Esophagus muscularis mucosa (tissue), 4 donors: ENCODE results near the gene HLA-DOB. TPM values are rescaled to one million over a fixed set of nuclear protein-coding genes. Genes with fewer than 3 reads are reported as not detected.
"Not testable (repeated sequence)": the region's sequence is repeated elsewhere in the genome, so short reads cannot be mapped to it uniquely, and the experiment has no call there.

Experiments used
- DNase-seq: peaks from one replicate; pipeline ENCODE4 v3.0.0-alpha.2; 2017; ENCODE audit errors: extremely low spot score
- H3K27ac ChIP-seq, 4 donors: fragments of 200-600 bp; sonication (generic); replicated peaks in 1 of 4; 1 replicate in 3 of 4; 2 replicates in 1 of 4; pipeline ENCODE4 v1.5.1; 2016 to 2019; ENCODE audit warnings: mild to moderate bottlenecking in 1 of 4
- H3K27me3 ChIP-seq, 4 donors: fragments of 200-600 bp; sonication (generic); one replicate each; pipeline versions ENCODE4 v1.5.1 to v1.6.0; 2016 to 2019
- H3K36me3 ChIP-seq, 4 donors: fragments of 200-600 bp; sonication (generic); one replicate each; pipeline ENCODE4 v1.5.1; 2016 to 2019
- H3K4me1 ChIP-seq, 4 donors: fragments of 200-600 bp; sonication (generic); one replicate each; pipeline ENCODE4 v1.5.1; 2016 to 2019
- H3K4me3 ChIP-seq, 4 donors: fragments of 200-600 bp; sonication (generic); 1 replicate in 2 of 4; 2 replicates in 2 of 4; pipeline ENCODE4 v1.5.1; 2016 to 2019; ENCODE audit warnings: mild to moderate bottlenecking in 4 of 4, moderate library complexity in 1 of 4
- H3K9me3 ChIP-seq, 4 donors: fragments of 200-600 bp; sonication (generic); 1 replicate in 3 of 4; 2 replicates in 1 of 4; pipeline ENCODE4 v1.5.1; 2016 to 2019
- CTCF ChIP-seq, 3 experiments: fragments of 200-600 bp in 2 of 3; fragments of 450-650 bp in 1 of 3; sonication (generic) in 2 of 3; IDR thresholded peaks; one replicate each; pipeline ENCODE4 v1.5.1; 2017 to 2019; ENCODE audit warnings: antibody characterized with exemption in 3 of 3, mild to moderate bottlenecking in 2 of 3, moderate library complexity in 1 of 3
- EP300 ChIP-seq: sonication (generic); formaldehyde crosslinking; IDR thresholded peaks from one replicate; pipeline ENCODE4 v1.6.1; 2017; ENCODE audit warnings: antibody characterized with exemption
- POLR2A ChIP-seq: fragments of 450-650 bp; IDR thresholded peaks from one replicate; pipeline ENCODE4 v1.6.1; 2017; ENCODE audit warnings: antibody characterized with exemption, moderate library complexity, mild to moderate bottlenecking, low read depth
- POLR2AphosphoS5 ChIP-seq, 2 donors: sonication (generic); formaldehyde crosslinking; IDR thresholded peaks; one replicate each; pipeline ENCODE4 v1.6.1; 2017; ENCODE audit warnings: antibody characterized with exemption in 2 of 2
- WGBS: methylation state at CpG from one replicate; pipeline ENCODE4 v1.1.5; 2018; 5-methylcytosine and 5-hydroxymethylcytosine counted together
- intact Hi-C: fragments of 100-400 bp; cut with DNase I; formaldehyde crosslinking; loops from one replicate; pipeline ENCODE4 v1.15.1; 2023
- total RNA-seq, 4 donors: library from RNA; depleted of rRNA; stranded (reverse); fragments of >200 nt; gene quantifications; one replicate each; pipeline versions ENCODE4 v1.1.0 to v1.2.1, GENCODE V29; 2016

Gene HLA-DOB
- total RNA-seq, 4 donors from 2014 or later: 0.19 to 0.33 (median 0.29) TPM; not detected in 1

- peak; percentile 72 for DNase-seq
- Histone ChIP-seq H3K4me1 (no peaks in the 10 kb centered on the region), H3K27me3 (peaks cover 0 to 19% (median 0%) of the 10 kb centered on the region in 4 donors), H3K4me3 (no peak overlapping the region), H3K9me3 (no peaks in the 10 kb centered on the region), H3K27ac (no peak overlapping the region), H3K36me3 (no peaks in the 10 kb centered on the region)
- TF ChIP-seq POLR2AphosphoS5 (IDR thresholded peaks at IDR 0.05) (no peak), CTCF (IDR thresholded peaks at IDR 0.05) (no peak), EP300 (no peak)
- WGBS: 88% methylated on average over 2 of the region's 2 CpGs
- intact Hi-C loops: no loop called here
Observed at GRCh38 chr6:32814145-32814544, 2.7 kb downstream of the HLA-DOB start.

- Histone ChIP-seq H3K36me3 (no peaks in the 10 kb centered on the region), H3K4me3 (no peak overlapping the region), H3K27ac (no peak overlapping the region), H3K27me3 (peaks cover 0 to 25% (median 0%) of the 10 kb centered on the region in 4 donors), H3K4me1 (no peaks in the 10 kb centered on the region), H3K9me3 (no peaks in the 10 kb centered on the region)
- 51% methylated on average over 1 of the region's 1 CpG for WGBS
- no peak for DNase-seq
- TF ChIP-seq CTCF (IDR thresholded peaks at IDR 0.05) (no peak), EP300 (no peak), POLR2A (no peak), POLR2AphosphoS5 (IDR thresholded peaks at IDR 0.05) (no peak)
- intact Hi-C loops: no loop called here
Observed at GRCh38 chr6:32809171-32809570, 7.6 kb downstream of the HLA-DOB start.

- WGBS: 80% methylated on average over 3 of the region's 5 CpGs
Observed at GRCh38 chr6:32807020-32807580, 9.7 kb downstream of the HLA-DOB start.

GRCh38 chr6:32805404-32805803 lies 11.4 kb downstream of the HLA-DOB start:
- H3K36me3 ChIP-seq, H3K27ac ChIP-seq, H3K4me3 ChIP-seq, DNase-seq, H3K9me3 ChIP-seq, H3K4me1 ChIP-seq, intact Hi-C loops: not testable (repeated sequence)
- peaks cover 0 to 32% (median 0%) of the 10 kb centered on the region in 4 donors for H3K27me3 ChIP-seq

More at GRCh38 chr6:32807020-32807580, 9.7 kb downstream of the HLA-DOB start:
- Histone ChIP-seq H3K27ac (no peak overlapping the region), H3K27me3 (peaks cover 0 to 24% (median 0%) of the 10 kb centered on the region in 4 donors), H3K9me3 (no peaks in the 10 kb centered on the region), H3K4me1 (no peaks in the 10 kb centered on the region), H3K4me3 (no peak overlapping the region), H3K36me3 (no peaks in the 10 kb centered on the region)
- TF ChIP-seq POLR2A: no peak
- intact Hi-C loops: no loop called here
- no peak for DNase-seq

GRCh38 chr6:32803416-32803815 lies 13.4 kb downstream of the HLA-DOB start:
- no peak for TF ChIP-seq POLR2A
- H3K36me3 ChIP-seq: no peaks in the 10 kb centered on the region
- no peak overlapping the region for H3K27ac ChIP-seq
- intact Hi-C loops: no loop called here
- H3K4me3 ChIP-seq: no peak overlapping the region
- WGBS: 55% methylated on average over 2 of the region's 2 CpGs
- no peak for DNase-seq
- H3K4me1 ChIP-seq: no peaks in the 10 kb centered on the region
- H3K27me3 ChIP-seq: peaks cover 0 to 45% (median 0%) of the 10 kb centered on the region in 4 donors
- H3K9me3 ChIP-seq: peaks cover 0 to 7% (median 2%) of the 10 kb centered on the region in 4 donors

- no peaks in the 10 kb centered on the region for H3K36me3 ChIP-seq
Observed at GRCh38 chr6:32799740-32800139, 17.1 kb downstream of the HLA-DOB start.

More at GRCh38 chr6:32799740-32800139, 17.1 kb downstream of the HLA-DOB start:
- intact Hi-C loops: loop anchor here (10.0 kb wide), 1 partner anchor 95 kb away; no protein-coding TSS in a partner anchor
- peaks cover 0 to 11% (median 9%) of the 10 kb centered on the region in 4 donors for H3K4me1 ChIP-seq
- H3K27ac ChIP-seq: no peak overlapping the region
- peaks cover 0 to 66% (median 7%) of the 10 kb centered on the region in 4 donors for H3K27me3 ChIP-seq
- 94% methylated on average over 3 of the region's 3 CpGs for whole genome bisulfite sequencing
- no peak for DNase-seq
- H3K4me3 ChIP-seq: no peak overlapping the region
- H3K9me3 ChIP-seq: peaks cover 0 to 7% (median 2%) of the 10 kb centered on the region in 4 donors
- TF ChIP-seq EP300 (no peak), CTCF (IDR thresholded peaks at IDR 0.05) (no peak), POLR2A (no peak), POLR2AphosphoS5 (IDR thresholded peaks at IDR 0.05) (no peak)
